ENCODE results near the gene EVC. TPM values are rescaled to one million over a fixed set of nuclear protein-coding genes. Genes with fewer than 3 reads are reported as not detected.

The EVC gene
- total RNA-seq, 1 donor from 2014 or later: 0.83 TPM

GRCh38 chr4:5784960-5785611 lies 74.1 kb downstream of the EVC start:
- intact Hi-C loops (cut with micrococcal nuclease): no loop called here

GRCh38 chr4:5785806-5786680 lies 75.0 kb downstream of the EVC start:
- intact Hi-C loops (cut with micrococcal nuclease): no loop called here

GRCh38 chr4:5787311-5787710 lies 76.3 kb downstream of the EVC start:
- intact Hi-C loops (cut with micrococcal nuclease): no loop called here

GRCh38 chr4:5788144-5788543 lies 77.1 kb downstream of the EVC start:
- intact Hi-C loops (cut with micrococcal nuclease): no loop called here

GRCh38 chr4:5789141-5789540 lies 78.1 kb downstream of the EVC start:
- intact Hi-C loops (cut with micrococcal nuclease): no loop called here

GRCh38 chr4:5790546-5790857 lies 79.5 kb downstream of the EVC start:
- intact Hi-C loops (cut with micrococcal nuclease): loop anchor here (2.0 kb wide), 1 partner anchor 1302 kb away; no protein-coding TSS in a partner anchor

- intact Hi-C loops (cut with micrococcal nuclease): loop anchor here (2.0 kb wide), 1 partner anchor 1303 kb away; no protein-coding TSS in a partner anchor
Measured at GRCh38 chr4:5791654-5792053, 80.7 kb downstream of the EVC start.

- intact Hi-C loops (cut with micrococcal nuclease): no loop called here
Measured at GRCh38 chr4:5793514-5793913, 82.5 kb downstream of the EVC start.

- intact Hi-C loops (cut with micrococcal nuclease): no loop called here
Measured at GRCh38 chr4:5795580-5795979, 84.6 kb downstream of the EVC start.

GRCh38 chr4:5796976-5797375 lies 86.0 kb downstream of the EVC start:
- intact Hi-C loops (cut with micrococcal nuclease): no loop called here

GRCh38 chr4:5797866-5798265 lies 86.9 kb downstream of the EVC start:
- intact Hi-C loops (cut with micrococcal nuclease): no loop called here

- intact Hi-C loops (cut with micrococcal nuclease): no loop called here
Measured at GRCh38 chr4:5798462-5798861, 87.5 kb downstream of the EVC start.

GRCh38 chr4:5798946-5799345 lies 87.9 kb downstream of the EVC start:
- intact Hi-C loops (cut with micrococcal nuclease): no loop called here

GRCh38 chr4:5799406-5799805 lies 88.4 kb downstream of the EVC start:
- intact Hi-C loops (cut with micrococcal nuclease): no loop called here

GRCh38 chr4:5800496-5800895 lies 89.5 kb downstream of the EVC start:
- intact Hi-C loops (cut with micrococcal nuclease): no loop called here

- intact Hi-C loops (cut with micrococcal nuclease): no loop called here
Measured at GRCh38 chr4:5801696-5802095, 90.7 kb downstream of the EVC start.

- intact Hi-C loops (cut with micrococcal nuclease): no loop called here
Measured at GRCh38 chr4:5802565-5802964, 91.6 kb downstream of the EVC start.

GRCh38 chr4:5804656-5805055 lies 93.7 kb downstream of the EVC start:
- intact Hi-C loops (cut with micrococcal nuclease): no loop called here

- intact Hi-C loops (cut with micrococcal nuclease): no loop called here
Measured at GRCh38 chr4:5805270-5805669, 94.3 kb downstream of the EVC start.

- intact Hi-C loops (cut with micrococcal nuclease): no loop called here
Measured at GRCh38 chr4:5808081-5808741, 97.2 kb downstream of the EVC start.

GRCh38 chr4:5809216-5809776 lies 98.3 kb downstream of the EVC start:
- intact Hi-C loops (cut with micrococcal nuclease): no loop called here

- intact Hi-C loops (cut with micrococcal nuclease): no loop called here
Measured at GRCh38 chr4:5810151-5810550, 99.2 kb downstream of the EVC start.
